Parathyroid adenoma (tissue), 2 donors: ENCODE results near the gene MRPS35.

Experiments
- H2AFZ ChIP-seq: fragments of 300-600 bp; sonication (generic); one replicate; pipeline ENCODE4 v1.7.0; 2017; ENCODE audit warnings: antibody characterized with exemption, mild to moderate bottlenecking
- H3K27ac ChIP-seq: fragments of 300-600 bp; sonication (generic); one replicate; pipeline ENCODE4 v1.7.0; 2017
- H3K27me3 ChIP-seq: fragments of 300-600 bp; sonication (generic); one replicate; pipeline ENCODE4 v1.7.0; 2017; ENCODE audit warnings: low read length; ENCODE audit not compliant: control insufficient read depth, insufficient read depth
- H3K36me3 ChIP-seq: fragments of 300-600 bp; sonication (generic); one replicate; pipeline ENCODE4 v1.7.0; 2017; ENCODE audit warnings: low read length; ENCODE audit not compliant: control insufficient read depth, insufficient read depth
- H3K4me1 ChIP-seq: fragments of 300-600 bp; sonication (generic); one replicate; pipeline ENCODE4 v1.7.0; 2017; ENCODE audit warnings: control low read depth
- H3K4me2 ChIP-seq: fragments of 300-600 bp; sonication (generic); one replicate; pipeline ENCODE4 v1.7.0; 2017; ENCODE audit warnings: low read length
- H3K4me3 ChIP-seq: fragments of 300-600 bp; sonication (generic); one replicate; pipeline ENCODE4 v1.7.0; 2017; ENCODE audit warnings: low read depth, low read length
- H3K79me2 ChIP-seq: fragments of 300-600 bp; sonication (generic); one replicate; pipeline ENCODE4 v1.7.0; 2017; ENCODE audit warnings: control low read depth
- H3K9ac ChIP-seq: fragments of 300-600 bp; sonication (generic); one replicate; pipeline ENCODE4 v1.7.0; 2017; ENCODE audit warnings: mild to moderate bottlenecking
- H3K9me3 ChIP-seq: fragments of 300-600 bp; sonication (generic); one replicate; pipeline ENCODE4 v1.7.0; 2017; ENCODE audit warnings: low read length; ENCODE audit not compliant: control insufficient read depth
- TF ChIP-seq, protein P1 (sequence below): fragments of 300-600 bp; sonication (generic); IDR thresholded peaks from one replicate; pipeline ENCODE4 v1.7.0; 2017; ENCODE audit warnings: antibody characterized with exemption, mild to moderate bottlenecking
- donor health status: primary hyperparathyroidism.

Gene MRPS35

DNA sequence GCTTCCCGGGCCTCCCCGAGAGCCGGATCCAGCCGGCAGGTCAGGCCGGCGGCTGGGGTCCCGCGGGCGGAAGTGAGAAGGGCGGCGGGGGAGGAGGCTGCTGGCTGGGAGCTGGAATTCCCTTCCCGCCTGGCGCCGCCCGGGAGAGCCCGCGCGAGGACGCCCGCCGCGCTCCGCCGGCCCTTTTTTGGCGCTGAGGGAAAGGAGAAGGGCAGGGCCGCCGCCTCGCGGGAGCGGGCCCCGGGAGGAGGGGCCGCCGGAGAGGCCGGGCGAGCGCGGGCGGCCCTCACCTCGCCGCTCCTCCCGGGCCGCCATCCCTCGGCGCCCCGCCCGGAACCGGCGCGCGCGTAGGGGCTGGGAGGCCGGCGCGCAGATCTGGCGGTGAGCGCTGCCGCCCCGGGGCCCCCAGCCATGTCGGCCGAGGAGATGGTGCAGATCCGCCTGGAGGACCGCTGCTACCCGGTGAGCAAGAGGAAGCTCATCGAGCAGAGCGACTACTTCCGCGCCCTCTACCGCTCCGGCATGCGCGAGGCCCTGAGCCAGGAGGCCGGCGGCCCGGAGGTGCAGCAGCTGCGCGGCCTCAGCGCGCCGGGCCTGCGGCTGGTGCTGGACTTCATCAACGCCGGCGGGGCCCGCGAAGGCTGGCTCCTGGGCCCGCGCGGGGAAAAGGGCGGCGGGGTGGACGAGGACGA is 69.4 kb downstream of the MRPS35 start, which contains the start of the genes KLHL42 and MANSC4:
KLHL42 (plus strand) TSS at position 314 of the 692 bp plus-strand sequence; CDS start at position 412, 98 bp downstream.
MANSC4 (minus strand) TSS at position 317 of the 692 bp plus-strand sequence. CDS start 8,960 bp downstream, outside the sequence.
- Histone ChIP-seq H3K9ac (peak within 1 kb of the TSS; percentile 89), H3K9me3 (no peaks in the 10 kb centered on the region), H3K4me2 (peak within 1 kb of the TSS; percentile 75), H3K27me3 (no peaks in the 10 kb centered on the region), H3K27ac (peak within 1 kb of the TSS; percentile 90), H3K4me1 (peaks cover 13% of the 10 kb centered on the region), H3K36me3 (no peaks in the 10 kb centered on the region), H3K79me2 (peaks cover 9% of the 10 kb centered on the region), H3K4me3 (peak within 1 kb of the TSS; percentile 62), H2AFZ (peak within 1 kb of the TSS; percentile 99)
- TF ChIP-seq, protein P1, sequence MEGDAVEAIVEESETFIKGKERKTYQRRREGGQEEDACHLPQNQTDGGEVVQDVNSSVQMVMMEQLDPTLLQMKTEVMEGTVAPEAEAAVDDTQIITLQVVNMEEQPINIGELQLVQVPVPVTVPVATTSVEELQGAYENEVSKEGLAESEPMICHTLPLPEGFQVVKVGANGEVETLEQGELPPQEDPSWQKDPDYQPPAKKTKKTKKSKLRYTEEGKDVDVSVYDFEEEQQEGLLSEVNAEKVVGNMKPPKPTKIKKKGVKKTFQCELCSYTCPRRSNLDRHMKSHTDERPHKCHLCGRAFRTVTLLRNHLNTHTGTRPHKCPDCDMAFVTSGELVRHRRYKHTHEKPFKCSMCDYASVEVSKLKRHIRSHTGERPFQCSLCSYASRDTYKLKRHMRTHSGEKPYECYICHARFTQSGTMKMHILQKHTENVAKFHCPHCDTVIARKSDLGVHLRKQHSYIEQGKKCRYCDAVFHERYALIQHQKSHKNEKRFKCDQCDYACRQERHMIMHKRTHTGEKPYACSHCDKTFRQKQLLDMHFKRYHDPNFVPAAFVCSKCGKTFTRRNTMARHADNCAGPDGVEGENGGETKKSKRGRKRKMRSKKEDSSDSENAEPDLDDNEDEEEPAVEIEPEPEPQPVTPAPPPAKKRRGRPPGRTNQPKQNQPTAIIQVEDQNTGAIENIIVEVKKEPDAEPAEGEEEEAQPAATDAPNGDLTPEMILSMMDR, result peak; percentile 15

DNA sequence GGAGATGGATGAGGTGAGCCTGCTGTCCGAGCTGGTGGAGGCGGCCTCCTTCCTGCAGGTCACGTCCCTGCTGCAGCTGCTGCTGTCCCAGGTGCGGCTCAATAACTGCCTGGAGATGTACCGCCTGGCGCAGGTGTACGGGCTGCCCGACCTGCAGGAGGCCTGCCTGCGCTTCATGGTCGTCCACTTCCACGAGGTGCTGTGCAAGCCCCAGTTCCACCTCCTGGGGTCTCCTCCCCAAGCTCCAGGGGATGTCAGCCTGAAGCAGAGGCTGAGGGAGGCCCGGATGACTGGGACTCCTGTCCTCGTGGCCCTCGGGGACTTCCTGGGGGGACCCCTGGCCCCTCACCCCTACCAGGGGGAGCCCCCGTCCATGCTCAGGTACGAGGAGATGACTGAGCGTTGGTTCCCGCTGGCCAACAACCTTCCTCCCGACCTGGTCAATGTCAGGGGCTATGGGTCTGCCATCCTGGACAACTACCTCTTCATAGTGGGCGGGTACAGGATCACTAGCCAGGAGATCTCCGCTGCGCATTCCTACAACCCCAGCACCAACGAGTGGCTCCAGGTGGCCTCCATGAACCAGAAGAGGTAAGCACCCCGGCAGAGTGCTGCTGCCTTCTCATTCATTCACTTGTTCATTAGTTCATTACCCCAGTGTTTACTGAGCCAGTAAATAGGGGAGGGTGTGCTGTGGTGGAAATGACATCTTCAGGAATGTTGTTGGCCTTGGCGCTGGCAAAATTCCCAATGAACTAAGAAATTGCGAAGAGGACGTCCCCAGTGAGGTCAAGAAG is 70.2 kb downstream of the MRPS35 start:
- no peaks in the 10 kb centered on the region for H3K9me3 ChIP-seq
- peaks cover 13% of the 10 kb centered on the region for H3K4me1 ChIP-seq
- H3K27ac ChIP-seq, result peak overlapping the region; percentile 90

DNA sequence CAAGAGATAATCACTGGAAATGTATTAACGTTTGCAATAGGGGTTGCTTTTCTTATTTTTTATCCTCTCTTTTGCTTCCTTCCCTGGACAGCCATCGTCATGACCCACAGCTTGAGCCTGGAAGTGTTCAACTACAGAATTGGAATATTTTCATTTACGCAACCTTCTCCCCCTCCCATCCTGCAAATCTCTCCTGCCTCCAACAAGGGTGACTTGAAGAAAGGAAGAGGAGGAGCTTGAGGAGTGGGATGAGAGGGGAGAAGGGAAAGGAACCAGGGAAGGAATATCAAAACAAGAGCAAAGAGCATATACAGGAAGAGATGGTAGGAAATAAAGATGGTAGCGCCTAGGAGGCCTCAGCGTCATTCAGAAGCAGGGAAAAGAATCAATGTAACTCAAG is 71.0 kb downstream of the MRPS35 start:
- Histone ChIP-seq H3K4me2 (peak overlapping the region; percentile 43), H3K9ac (no peak overlapping the region), H3K4me3 (peak overlapping the region; percentile 62), H3K27me3 (no peaks in the 10 kb centered on the region), H3K36me3 (no peaks in the 10 kb centered on the region), H2AFZ (no peak overlapping the region), H3K79me2 (peaks cover 20% of the 10 kb centered on the region), H3K9me3 (no peaks in the 10 kb centered on the region), H3K4me1 (peaks cover 13% of the 10 kb centered on the region), H3K27ac (peak overlapping the region; percentile 90)
- TF ChIP-seq, protein P1, result no peak

More for the DNA sequence above, 70.2 kb downstream of the MRPS35 start:
- Histone ChIP-seq H2AFZ (peak overlapping the region; percentile 95), H3K36me3 (no peaks in the 10 kb centered on the region), H3K4me2 (peak overlapping the region; percentile 75), H3K4me3 (peak overlapping the region; percentile 62), H3K79me2 (peaks cover 13% of the 10 kb centered on the region), H3K9ac (peak overlapping the region; percentile 89), H3K27me3 (no peaks in the 10 kb centered on the region)
- TF ChIP-seq, protein P1, result no peak

DNA sequence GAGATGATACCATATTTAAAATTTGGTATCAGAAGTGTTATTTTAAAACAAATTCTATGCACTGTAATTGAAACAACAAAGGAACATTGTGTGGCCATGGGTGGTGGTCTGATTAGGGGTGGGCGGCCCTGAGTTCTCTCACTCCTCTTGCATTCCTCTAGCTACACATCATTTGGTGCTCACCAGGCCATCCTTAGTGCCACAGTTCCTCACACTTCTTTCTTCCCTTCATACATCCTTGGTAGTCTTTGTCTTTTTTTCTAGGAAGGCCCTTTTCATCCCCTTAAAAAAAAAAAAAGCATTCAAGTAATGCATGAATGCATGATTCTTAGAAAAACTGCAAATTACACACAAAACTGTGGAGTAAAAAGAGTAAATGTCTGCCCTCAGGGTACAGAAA is 71.8 kb downstream of the MRPS35 start:
- H3K79me2 ChIP-seq, result peaks cover 28% of the 10 kb centered on the region
- no peak overlapping the region for H2AFZ ChIP-seq
- no peaks in the 10 kb centered on the region for H3K27me3 ChIP-seq
- H3K9me3 ChIP-seq, result no peaks in the 10 kb centered on the region
- no peak overlapping the region for H3K4me2 ChIP-seq
- TF ChIP-seq, protein P1, result no peak
- no peak overlapping the region for H3K4me3 ChIP-seq
- no peak overlapping the region for H3K9ac ChIP-seq
- no peak overlapping the region for H3K27ac ChIP-seq
- peaks cover 13% of the 10 kb centered on the region for H3K4me1 ChIP-seq
- no peaks in the 10 kb centered on the region for H3K36me3 ChIP-seq
